HG02970 (cell line): ENCODE measurements around the gene AKR1A1.

Source experiments
- ATAC-seq: cut with Tn5 transposase; IDR thresholded peaks from one replicate; pipeline ENCODE4 v1.9.1; 2021; ENCODE audit warnings: mild to moderate bottlenecking, moderate library complexity, moderate number of reproducible peaks; ENCODE audit not compliant: unreplicated experiment, low FRiP score

The AKR1A1 gene

DNA sequence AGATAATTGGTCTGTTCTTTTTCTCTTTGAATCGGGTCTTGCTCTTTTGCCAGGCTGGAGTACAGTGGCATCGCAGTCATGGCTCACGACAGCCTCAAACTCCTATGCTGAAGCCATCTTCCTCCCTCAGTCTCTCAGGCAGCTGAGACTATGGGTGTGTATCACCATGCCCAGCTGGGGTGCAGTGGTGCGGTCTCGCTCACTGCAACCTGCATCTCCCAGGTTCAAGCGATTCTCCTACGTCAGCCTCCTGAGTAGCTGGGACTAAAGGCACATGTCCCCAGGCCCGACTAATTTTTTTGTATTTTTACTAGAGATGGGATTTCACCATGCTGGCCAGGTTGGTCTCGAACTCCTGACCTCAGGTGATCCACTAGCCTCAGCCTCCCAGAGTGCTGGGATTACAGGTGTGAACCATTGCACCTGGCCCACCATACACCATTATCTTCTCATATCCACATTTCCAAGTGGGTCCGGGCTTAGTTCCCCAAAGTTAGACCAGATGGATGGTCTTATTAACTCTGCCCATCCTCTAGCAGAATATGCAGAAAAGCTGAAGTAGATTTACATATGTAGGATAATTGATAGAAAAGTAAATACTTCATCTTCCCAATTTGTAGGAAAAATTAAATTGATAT is 60.1 kb downstream of the AKR1A1 start:
- ATAC-seq: no peak

- no peak for ATAC-seq
Measured at GRCh38 chr1:45612941-45613579, 62.4 kb downstream of the AKR1A1 start.

- no peak for ATAC-seq
Measured at GRCh38 chr1:45615885-45616284, 65.3 kb downstream of the AKR1A1 start.

DNA sequence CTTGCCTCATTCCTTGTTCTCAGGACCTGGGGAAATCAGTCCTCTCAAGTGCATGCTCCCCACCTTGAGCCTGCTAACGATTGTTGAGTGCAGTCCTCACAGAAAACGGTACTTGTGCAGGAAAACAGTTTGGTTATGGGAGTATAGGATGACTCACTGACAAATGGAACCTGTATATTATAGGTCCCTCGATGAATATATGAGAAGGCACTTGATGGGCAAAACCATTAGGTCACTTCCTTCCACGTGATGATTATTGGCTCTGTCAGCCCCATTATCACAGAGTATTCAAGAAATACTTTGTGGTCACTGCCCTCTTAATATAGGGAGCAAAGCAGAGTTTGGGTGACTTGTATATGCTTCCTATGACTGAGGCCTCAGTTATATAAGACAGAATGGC is 67.0 kb downstream of the AKR1A1 start:
- ATAC-seq: no peak

GRCh38 chr1:45619149-45619921 is 68.7 kb downstream of the AKR1A1 start:
- ATAC-seq: no peak
